SHP77 (cell line): Measurements from ENCODE around the gene AKAP13.

ENCODE experiments used
- DNase-seq, 2 experiments: peaks; one replicate each; lab custom pipeline; 2025; lab: John Stamatoyannopoulos, UW

The AKAP13 gene

GRCh38 chr15:85770096-85771041 is 390.0 kb downstream of the AKAP13 start:
- DNase-seq = no peak

DNA sequence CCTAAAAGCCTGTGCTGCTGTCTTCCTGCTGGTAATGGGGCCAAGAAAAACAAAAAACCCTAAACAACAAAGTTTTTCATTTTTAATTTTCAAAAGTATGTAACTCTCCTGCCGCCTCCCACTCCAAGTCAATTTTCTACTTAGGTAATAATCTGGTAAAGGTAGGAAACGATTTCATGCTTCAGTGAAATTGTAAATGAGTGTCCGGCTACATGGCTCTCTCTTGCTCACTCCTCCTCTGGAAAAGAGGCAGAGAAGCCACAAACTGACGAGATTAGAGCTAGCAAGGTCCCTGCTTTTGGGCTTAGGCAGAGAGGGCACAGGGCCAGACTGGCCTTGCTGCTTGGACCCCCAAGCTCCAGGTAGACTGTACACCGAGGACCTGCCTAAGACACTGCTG is 390.9 kb downstream of the AKAP13 start:
- no peak for DNase-seq

DNA sequence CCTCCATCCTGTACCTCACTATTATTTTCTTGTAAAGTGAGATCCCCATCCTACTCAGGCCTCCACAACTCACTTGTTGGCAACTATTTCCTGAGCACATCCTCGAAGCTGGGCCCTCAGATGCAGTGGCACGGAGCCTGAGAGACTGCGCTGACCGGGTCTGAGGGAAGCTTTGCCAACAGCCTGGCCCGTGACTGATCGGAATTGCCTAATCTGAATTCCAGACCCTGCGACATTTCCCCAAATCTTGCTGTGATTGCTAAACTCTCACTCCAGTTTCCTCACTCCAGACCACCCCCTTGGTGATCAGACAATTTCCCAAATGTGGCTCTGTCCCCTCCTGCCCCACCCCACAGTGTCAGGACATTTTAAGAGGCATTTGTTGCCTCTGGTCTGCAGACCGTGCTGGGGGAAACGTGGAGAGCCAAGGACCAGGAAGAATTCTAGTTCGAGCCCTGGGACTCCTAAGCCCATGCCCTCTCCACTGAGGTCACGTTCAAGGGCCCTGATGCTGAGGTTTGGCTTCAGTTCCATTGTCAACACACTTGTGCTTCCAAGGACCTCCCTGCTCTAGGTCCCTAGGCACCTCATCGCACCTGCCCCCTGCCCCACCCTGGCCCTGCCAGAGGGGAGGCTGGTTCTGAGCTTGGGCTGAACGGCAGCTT is 391.5 kb downstream of the AKAP13 start:
- no peak for DNase-seq

GRCh38 chr15:85772668-85773067 is 392.3 kb downstream of the AKAP13 start:
- peak in 1 of 2 experiments; percentile 51 for DNase-seq

DNA sequence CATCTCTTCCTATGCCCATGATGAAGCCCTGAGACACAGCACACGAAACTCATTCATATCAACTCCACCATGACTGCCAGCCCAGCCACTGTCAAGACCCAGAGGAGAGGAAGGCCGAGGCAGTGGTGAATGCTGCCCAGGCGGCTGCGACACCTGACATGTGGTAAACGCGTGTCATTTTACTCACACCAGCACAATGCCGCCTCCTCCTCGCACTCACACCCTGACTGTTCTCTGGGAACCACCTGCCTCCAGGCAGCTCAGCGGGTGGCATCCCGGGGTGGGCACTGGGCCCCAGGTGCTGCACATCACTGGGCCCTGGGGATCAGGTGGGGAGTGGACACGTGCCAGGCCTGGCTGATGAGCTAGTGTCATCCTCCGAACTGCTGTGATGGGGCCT is 392.8 kb downstream of the AKAP13 start:
- DNase-seq = no peak

GRCh38 chr15:85773970-85774369 is 393.6 kb downstream of the AKAP13 start:
- no peak for DNase-seq

- DNase-seq = no peak
These were observed 397.1 kb downstream of the AKAP13 start for GRCh38 chr15:85777250-85778106.

DNA sequence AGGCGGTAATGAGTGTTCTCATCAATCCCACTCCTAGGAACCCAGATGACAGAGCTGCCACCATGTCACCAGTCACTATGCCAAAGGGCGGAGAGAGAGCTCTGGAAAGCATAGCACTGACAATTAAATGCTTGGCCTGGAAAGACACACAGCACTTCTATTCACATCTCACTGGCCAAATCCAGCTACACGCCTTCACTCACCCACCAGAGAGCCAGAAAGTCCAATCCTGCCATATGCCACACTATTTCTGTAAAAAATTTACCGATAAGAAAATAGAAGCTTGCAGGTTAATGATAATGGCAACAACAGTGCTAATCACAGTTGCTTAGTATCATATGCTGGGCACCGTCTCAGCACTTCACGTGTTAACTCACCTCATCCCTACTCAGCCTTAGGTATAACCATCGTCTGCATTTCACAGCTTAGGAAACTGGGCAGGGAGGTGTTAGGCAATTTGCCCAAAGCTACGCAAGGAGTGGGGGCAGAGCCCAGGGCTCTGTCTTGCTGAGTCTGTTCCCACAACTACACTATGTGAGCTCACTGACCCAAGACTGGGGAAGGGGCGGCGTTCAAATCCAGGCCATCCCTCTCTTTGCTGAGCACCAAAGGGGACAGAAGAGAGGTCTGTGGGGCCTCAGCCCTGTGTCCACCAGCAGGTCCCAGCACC is 397.8 kb downstream of the AKAP13 start:
- DNase-seq = no peak

GRCh38 chr15:85779249-85779648 is 398.8 kb downstream of the AKAP13 start:
- no peak for DNase-seq

- DNase-seq = no peak
These were observed 400.0 kb downstream of the AKAP13 start for GRCh38 chr15:85780225-85780985.

DNA sequence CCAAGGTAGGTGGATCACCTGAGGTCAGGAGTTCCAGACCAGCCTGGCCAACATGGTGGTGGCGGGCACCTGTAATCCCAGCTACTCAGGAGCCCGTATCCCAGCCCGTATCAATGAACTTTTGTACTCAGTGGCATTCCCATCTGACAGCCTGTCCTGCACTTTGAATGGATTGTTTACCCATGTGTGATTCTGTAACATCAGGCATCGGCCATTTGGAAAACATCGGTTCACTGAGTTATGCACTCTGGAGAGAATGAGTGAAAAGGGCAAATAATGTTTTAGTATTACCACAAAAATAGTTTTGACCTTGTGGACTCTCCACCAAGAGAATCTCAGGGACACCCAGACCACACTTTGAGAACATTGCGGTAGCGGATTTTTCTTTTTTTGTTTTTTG is 400.7 kb downstream of the AKAP13 start:
- no peak for DNase-seq

DNA sequence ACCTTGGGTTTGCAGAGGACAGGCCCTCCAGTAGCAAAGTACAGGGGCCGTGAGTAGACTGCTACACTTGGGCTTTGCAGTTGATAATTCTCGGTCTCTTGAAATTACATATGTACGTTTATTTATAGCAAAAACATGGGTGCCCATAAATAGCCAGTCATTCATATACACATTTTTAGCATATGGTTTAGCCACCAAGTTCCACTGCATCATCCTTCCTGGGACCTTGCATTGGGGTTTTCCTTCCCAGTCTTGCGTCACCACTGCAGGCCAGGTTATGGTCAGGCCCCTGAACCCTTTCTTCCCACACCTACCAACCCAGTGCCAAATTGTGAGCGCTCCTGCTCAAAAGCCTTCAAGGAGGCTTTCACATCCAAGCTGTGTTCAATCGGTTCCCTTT is 401.7 kb downstream of the AKAP13 start:
- no peak for DNase-seq

GRCh38 chr15:85785887-85786780 is 405.7 kb downstream of the AKAP13 start:
- peak in 1 of 2 experiments; percentile 61 for DNase-seq

GRCh38 chr15:85786781-85787114 is 406.3 kb downstream of the AKAP13 start:
- DNase-seq = no peak

GRCh38 chr15:85788771-85789495 is 408.5 kb downstream of the AKAP13 start:
- DNase-seq = no peak

- no peak for DNase-seq
These were observed 409.1 kb downstream of the AKAP13 start for GRCh38 chr15:85789496-85789875.

DNA sequence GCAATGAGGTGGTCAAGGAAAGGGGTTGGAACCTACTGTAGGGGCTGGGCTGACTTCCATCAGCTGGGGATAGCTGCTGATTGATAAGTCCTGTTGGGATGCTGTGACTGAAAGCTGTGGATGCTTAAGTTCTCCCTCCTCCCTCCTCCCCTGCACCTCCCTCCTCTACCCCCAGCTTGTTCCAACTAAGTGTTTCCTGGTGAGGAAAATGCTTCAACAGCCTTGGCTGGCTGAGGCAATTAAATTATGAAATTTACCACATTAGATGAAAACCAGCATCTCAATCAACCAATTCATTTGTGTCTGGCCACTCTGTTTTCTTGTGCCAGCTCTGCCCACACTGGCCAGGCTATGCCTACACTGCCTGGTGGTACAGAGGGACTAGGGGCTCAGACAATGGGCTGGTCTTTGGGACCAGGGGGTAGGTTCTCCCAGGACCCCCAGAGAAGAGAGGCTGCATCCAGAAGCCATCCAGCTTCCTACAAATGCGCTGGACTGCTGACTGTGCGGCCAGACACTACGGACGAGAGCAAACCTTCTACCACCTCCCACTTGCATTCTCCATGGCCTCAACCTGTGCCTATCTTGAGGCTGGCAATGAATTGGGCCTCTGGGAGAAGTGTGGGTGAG is 411.8 kb downstream of the AKAP13 start:
- no peak for DNase-seq

DNA sequence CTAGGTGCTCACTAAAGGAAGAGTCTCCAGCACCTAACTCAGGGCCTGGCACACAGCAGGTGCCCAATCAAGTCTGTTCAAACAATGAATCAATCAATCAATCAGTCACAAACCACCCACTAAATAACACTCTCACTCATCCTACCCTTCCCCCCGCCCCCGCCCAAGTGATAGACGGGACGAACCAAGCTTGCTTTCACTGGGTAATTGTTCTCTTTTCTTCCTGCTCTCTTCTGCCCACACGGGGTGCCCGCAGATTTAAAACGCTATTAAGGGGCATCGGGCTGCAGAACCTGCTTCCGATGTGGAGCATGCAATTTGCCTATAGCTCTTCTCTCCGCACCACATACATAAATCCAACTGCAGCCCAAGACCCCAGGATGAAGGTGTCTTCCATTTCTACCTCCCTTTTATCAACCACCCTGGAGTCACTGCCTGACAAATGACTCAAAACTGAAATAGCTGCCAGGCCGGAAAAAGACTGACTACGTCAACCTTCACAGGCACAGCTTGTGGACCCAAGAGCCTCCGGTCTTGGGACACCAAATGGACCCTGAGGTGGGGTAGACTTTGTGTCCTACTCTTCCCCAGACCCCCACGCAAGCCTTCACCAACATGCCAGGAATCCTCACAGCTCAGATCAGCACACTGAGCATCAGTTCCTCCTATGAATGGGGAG is 412.6 kb downstream of the AKAP13 start:
- no peak for DNase-seq
